Activated T-cell treated with anti-CD3 and anti-CD28 coated beads for 24 hours (primary cell): ENCODE data around the gene GTPBP6.
"Not testable (repeated sequence)": the region's sequence is repeated elsewhere in the genome, so short reads cannot be mapped to it uniquely, and the experiment has no call there.

Experiments
- DNase-seq: peaks from one replicate; pipeline ENCODE4 v3.0.0-alpha.2; 2020; ENCODE audit warnings: low read depth

The GTPBP6 gene

DNA sequence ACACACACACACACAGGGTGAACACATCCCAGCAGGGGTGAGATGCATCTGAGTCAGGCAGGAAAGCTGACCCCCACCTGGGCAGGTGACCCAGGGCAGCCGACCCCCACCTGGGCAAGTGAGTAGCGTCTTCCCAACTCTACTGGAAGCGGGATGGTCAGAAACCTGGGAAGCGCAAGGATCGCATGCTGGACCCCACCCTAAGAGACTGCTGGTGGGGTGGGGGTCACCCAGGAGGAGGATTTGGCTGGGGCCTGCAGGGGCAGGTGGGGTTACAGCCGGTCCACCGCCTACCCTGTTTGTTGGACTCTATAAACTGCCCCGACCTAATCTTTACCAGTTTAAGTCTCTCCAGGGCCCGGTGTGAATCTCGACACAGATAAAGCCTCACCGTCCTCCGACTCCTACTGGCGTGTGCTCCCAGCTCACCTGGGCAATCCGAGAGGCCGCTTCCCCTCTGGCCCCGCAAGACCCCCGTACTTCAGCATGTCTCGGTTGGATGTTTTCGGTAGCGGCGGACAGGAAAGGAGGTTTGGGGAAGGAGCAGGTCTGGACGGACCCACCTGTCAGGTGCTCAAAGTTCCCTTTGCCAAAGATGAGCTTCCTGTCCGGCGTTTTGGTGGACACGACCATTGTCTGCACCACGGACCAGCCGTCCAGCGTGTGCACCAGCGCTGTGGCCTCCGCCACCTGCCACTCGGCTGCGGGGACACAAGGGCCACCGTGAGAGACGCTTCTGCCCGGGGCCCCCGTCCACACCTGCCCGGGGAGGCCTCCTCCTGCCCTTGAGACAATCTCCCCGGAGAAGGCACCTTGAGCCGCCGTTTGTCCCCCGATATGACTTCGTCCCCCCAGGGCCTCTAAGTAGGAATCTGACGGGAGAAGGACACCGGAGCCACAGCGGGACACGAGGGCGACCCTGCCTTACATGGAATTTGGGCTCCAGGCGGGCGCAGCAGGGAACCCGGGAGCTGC, 2.0 kb downstream of the GTPBP6 start:
- no peak for DNase-seq

DNA sequence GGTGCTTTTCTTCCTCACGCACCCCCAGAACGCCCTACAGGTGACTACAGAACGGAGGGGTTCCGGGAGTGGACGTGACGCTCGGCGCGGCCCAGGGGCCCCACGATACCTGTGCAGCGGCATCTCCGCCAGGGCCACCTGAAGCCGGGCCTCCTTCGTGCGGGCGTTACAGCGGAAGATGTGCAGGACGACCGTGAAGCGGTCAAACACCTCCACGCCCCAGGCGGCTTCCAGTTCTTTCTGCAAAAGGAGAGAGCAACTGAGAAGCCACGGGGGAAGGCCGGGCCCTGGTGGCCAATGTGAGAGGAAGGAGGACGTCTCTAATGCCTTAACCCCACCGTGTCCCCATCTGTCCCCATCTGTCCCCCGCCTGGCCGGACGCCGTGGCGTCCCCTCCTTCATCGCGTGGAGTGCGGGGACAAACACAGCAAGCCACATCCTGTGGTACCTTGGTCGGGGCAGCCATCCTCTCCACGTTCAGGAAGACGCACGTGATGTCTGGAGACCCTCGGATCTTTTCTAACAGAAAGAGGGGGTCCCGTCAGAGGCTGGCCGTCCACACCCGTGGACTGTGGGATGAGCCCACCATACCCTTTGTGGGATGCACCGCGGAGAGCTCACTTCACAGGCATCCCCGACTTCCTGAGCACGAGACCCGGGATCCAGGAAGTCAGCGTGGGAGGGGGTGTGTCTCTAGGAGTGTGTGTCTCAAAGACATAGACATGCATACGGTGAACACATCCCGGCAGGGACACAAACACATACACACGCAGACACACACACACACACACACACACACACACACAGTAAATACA, 3.6 kb downstream of the GTPBP6 start:
- no peak for DNase-seq

DNA sequence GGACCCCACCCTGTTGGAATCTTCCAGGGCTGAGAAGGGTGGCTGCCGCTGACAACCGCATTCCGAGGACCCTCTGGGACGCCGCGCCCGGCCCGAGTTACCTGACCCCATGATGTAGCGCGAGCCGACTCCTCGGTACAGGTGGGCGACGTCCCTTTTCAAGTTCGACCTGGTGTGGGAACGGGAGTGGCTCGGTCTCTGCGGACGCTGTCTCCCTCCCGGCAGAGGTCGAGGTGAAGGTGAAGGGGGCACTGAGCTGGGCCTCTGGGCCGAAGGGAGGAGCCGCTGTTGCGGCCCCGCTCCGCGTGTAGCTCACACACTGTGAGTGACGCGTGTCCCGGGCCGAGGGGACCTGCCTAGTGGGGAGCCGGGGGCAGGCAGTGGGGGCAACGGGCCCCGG, 4.5 kb downstream of the GTPBP6 start:
- no peak for DNase-seq

DNA sequence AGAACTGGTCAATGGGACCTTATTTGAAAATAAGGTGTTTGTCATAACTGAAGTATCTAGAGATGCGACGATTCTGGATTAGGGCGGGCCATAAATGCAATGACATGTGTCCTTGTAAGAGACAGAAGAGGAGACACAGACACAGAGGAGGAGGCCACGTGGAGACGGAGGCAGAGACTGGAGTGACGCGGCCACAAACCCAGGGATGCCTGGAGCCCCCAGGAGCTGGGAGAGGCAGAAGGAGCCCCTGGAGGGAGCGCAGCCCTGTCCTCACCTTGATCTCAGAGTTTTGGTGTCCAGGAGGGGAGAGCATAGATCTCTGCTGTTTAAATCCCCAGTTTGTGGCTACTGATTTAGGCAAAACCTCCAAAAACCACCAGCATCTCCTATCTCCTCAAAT, 5.0 kb downstream of the GTPBP6 start:
- no peak for DNase-seq

DNA sequence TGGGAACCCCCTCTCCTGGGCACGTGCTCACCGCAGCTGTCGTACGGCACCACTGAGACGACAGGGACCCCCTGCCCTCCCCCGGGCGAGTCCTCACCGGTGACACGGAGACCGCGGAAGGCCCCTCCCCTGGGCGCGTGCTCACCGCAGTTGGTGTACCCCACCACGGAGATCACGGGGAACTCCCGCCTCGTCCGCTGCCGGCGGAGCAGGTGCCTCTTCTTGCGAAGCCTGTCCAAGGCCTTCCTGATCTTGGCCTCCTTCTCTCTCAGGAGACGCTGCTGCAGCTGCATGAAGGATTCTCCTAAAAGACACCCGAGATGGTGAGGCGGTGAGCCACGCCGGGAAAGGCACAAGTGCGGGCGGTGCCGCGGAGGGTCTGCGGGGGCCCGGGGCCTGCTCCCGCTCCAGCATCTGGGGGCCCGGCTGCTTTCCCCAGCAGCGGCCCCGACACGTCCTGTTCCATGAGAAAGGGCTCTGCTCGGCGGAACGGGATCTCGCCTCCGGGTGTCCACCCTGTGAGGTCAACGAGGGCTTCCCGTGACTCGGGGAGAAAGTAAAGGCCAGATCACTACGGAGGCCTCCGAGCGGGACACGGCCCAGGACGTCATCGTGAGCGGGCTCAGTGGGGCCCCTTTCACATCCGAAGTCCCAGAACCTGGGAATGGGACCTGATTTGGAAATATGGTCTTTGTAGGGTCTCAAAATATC, 5.8 kb downstream of the GTPBP6 start:
- no peak for DNase-seq

DNA sequence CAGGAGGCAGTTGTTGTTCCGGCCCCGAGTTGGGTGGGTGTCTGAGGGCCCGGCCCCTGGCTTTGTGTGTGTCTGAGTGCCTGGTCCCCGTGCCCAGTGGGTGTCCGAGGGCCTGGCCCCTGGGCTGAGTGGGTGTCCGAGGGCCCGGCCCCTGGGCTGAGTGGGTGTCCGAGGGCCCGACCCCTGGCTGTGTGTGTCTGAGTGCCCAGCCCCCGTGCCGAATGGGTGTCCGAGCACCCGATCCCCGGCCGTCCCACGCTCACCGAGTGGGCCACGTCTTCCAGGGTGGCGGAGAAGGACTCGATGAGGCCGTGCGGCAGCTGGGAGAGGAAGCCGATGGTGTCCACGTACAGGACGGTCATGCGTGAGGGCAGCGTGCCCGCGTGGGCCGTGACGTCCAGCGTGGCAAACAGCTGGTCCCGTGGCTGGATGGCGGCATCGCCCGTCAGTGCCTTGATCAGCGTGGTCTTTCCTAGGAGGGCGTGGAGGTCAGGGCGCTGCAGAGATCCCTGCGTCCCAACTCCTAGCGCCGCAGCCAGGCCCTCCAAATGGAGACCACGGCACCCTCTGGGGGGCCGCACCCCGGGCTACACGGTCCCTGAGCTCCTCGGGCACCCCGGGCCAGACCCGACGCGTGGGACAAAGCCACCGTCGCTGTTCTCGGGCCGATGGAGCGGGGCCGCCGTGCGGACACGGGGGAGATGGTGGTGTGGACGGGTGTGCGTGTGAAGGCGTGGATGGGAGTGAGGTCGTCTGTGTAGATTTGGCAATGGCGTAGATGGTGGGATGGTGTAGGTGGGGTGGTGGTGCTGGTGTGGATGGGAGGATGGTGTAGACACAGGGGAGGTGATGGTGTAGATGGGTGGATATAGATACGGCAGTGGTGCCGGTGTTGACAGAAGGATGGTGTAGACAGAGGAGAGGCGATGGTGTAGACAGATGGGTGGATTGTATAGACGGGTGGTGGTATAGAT, 7.2 kb downstream of the GTPBP6 start:
- DNase-seq: no peak

DNA sequence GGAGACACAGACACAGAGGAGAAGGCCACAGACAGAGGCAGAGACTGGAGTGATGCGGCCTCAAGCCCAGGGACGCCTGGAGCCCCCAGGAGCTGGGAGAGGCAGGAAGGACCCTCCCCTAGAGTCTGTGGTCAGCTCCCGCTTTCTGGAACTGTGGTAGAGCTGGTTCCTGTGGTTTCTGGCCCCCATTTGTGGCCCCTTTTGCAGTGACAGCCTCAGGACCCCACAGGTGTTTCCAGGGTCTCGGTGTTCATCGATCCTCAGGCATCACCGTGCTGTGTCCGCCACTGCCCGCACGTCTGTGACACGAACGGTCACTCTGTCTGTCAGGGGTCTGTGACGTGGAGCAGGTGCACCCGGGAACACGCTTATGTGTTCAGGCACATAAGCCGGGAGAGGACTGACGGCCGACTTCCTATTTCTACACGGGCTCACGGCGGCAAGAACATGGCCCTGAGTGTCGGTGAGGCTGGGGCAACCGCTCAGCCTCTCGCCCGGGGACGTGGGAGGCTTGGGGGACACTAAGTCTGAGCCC, 7.9 kb downstream of the GTPBP6 start:
- no peak for DNase-seq

DNA sequence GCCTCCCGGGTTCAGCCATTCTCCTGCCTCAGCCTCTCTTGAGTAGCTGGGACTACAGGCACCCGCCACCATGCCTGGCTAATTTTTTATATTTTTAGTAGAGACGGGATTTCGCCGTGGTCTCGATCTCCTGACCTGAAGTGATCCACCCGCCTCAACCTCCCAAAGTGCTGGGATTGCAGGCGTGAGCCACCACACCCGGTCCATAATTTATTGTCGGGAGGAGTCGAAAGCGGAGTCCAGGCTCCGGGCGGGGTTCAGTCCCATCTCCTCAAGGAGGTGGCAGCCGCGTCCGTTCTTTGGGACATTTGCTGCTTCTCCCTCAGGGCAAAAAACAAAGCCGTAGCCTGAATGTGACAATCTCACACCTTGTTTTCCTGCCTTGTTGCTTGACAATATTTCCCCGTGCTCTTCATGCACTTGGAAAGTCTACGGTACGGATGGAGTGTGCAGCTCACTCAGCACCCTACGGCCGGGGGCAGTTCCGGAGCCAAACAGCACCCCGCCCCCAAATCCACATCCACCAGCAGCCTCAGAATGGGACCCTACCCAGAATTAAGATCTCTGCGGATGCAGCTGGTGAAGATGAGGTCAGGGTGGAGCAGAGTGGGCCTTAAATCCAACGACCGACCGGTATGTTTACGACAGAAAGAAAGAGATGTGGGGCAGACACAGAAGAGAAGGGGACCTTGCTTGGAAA, 9.6 kb downstream of the GTPBP6 start:
- DNase-seq: no peak

DNA sequence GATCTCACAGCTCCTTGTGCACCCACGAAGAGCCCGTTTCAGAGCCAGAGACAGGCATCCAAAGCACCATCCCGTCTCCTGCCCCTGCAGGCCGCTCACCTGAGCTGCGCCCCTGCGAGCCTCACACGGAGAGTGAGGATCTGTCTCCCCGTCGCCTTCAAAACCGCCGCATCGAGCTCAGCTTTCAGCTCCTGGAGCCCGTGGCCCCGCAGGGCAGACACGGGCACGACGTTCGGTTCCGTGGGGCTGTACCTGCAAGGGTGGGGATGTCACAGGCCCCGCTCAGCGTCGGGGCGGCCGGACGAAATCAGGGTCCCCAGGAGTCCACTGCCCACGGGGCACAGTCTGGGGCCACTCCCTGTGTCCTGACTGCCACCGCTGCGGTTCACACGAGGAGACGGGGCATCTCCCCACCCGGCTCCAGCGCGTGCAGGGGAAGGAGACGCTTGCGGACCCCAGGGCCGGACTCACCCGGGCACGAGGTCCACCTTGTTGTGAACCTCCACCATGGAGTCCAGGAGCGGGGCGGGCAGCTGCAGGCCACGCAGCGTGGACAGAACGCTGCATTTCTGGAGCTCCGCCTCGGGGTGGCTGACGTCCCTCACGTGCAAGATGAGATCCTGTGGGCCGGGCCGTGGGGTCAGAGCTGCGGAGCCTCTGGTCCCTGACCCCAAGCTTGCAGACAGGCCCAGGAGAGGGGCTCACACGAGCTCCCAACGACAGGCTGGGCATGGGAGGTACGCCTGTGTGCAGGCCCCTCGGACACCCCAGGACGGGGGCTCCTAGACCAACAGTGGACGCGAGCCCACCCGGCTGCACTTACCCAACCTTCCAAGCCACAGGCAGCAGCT, 11.1 kb downstream of the GTPBP6 start:
- DNase-seq: no peak

DNA sequence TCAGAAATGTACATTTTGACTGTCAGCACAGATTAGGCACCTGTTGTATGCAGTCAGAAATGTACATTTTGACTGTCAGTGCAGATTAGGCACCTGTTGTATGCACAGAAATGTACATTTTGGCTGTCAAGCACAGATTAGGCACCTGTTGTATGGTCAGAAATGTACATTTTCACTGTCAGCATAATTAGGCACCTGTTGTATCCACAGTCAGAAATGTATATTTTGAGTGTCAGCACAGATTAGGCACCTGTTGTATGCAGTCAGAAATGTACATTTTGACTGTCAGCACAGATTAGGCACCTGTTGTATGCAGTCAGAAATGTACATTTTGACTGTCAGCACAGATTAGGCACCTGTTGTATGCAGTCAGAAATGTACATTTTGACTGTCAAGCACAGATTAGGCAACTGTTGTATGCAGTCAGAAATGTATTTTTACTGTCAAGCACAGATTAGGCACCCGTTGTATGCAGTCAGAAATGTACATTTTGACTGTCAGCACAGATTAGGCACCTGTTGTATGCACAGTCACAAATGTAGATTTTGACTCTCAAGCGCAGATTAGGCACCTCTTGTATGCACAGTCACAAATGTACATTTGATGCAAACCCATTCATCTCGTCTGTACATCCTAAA, 11.9 kb downstream of the GTPBP6 start:
- DNase-seq: not testable (repeated sequence)

DNA sequence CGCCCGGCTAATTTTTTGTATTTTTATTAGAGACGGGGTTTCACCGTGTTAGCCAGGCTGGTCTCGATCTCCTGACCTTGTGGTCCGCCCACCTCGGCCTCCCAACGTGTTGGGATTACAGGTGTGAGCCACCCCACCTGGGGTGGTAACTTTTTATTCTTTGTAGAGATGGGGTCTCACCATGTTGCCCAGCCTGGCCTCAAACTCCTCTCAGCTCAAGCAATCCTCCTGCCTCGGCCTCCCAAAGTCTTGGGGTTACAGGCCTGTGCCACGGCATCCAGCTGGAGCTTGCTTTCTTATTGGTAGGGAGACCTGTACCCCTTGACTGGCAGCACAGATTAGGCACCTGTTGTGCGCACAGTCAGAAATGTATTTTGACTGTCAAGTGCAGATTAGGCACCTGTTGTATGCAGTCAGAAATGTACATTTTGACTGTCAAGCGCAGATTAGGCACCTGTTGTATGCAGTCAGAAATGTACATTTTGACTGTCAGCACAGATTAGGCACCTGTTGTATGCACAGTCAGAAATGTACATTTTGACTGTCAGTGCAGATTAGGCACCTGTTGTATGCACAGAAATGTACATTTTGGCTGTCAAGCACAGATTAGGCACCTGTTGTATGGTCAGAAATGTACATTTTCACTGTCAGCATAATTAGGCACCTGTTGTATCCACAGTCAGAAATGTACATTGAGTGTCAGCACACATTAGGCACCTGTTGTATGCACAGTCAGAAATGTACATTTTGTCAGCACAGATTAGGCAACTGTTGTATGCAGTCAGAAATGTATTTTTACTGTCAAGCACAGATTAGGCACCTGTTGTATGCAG, 12.6 kb downstream of the GTPBP6 start:
- not testable (repeated sequence) for DNase-seq

DNA sequence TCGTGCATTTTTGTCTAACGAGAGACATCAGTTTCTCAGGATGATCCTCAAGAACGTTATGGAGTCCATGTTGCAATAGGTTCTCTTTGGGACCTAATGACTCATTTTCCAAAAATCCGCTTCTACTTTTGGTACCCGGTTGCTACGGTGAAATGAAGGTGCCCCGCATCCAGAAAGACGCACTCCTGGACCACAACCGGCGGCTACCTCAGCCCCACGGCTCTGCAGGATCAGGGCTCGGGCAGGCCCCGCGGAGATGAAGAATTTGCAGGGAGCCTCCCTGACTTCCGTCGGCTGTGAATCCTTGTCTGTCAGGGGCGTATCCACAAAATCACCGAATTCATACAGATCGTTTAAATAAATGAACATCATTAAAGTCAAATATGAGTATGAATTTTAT, 15.6 kb downstream of the GTPBP6 start:
- DNase-seq: no peak

DNA sequence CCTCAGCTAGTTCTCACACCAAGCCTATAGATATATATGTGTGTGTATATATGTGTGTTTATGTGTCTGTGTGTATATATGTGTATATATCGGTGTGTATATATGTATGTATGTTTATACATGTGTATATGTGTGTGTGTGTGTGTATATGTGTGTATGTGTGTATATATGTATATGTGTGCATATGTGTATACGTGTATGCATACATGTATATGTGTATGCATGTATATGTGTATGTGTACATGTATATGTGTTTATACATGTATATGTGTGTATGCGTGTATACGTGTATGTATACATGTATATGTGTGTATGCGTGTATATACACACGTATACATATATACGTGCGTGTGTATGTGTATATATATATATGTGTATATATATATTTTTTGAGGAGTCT, 18.3 kb downstream of the GTPBP6 start:
- no peak for DNase-seq

DNA sequence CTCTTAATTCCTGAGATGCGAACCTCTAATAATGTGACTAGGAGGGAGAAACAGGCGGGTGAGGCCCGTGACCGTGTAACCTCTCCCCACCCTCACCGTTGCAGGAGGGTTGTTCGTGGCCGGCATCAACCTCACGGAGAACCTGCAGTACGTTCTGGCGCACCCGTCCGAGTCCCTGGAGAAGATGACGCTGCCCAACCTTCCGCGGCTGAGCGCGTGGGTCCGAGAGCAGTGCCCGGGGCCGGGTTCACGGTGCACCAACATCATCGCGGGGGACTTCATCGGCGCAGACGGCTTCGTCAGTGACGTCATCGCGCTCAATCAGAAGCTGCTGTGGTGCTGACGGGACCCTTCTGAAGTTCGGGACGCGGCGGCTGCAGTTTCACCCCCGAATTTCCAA, 19.6 kb downstream of the GTPBP6 start:
- no peak for DNase-seq

DNA sequence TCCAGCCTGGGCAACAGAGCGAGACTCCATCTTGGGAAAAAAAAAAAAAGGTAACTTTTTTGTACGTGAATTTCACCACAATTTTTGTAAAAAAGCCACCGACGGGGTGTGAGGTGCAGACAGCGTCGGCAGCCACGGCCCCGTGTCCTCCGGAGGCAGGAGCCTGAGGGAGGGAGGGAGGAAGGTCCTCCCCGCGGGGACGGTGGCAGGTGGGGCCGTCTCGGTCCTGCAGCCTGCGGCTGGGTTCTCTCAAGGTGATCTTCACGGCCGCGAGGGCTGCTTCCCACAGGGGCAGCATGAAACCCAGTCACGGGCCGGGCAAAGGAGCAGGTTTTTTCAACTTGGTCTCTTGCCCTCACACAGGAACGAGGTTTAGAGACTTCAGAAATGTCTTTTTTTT, 23.5 kb downstream of the GTPBP6 start:
- no peak for DNase-seq

DNA sequence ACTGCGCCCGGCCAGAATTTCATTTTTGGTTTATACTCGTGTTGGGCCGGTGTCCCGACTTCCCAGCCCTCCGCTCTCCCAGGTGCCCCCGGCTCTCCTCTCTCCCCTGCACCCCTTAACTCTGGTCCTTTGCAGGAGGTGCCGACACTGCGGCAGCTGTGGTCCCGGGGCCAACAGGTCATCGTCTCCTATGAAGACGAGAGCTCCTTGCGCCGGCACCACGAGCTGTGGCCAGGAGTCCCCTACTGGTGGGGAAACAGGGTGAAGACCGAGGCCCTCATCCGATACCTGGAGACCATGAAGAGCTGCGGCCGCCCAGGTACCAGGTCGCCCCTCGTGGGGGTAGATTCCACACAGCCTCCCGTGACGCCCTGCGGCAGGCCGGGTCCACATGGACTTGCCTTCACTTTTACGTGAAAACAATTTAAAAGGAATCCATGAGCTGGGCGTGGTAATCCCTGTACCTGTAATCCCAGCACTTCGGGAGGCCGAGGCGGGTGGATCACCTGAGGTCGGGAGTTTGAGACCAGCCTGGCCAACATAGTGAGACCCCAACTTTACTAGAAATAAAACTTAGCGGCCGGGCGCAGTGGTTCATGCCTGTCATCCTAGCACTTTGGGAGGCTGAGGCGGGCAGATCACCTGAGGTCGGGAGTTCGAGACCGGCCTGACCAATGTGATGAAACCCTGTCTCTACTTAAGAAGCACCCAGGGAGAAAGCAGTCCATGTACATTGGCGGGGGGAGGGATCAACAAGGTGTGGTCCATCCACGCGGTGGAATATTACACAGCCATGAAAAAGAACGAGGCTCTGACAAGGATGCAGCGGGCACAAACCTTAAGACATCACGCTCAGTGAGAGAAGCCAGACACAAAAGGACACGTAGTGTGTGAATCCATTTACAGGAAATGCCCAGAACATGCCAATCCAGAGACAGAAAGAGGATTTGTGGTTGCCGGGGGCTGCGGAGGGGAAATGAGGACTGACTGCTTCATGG, 25.4 kb downstream of the GTPBP6 start:
- no peak for DNase-seq

DNA sequence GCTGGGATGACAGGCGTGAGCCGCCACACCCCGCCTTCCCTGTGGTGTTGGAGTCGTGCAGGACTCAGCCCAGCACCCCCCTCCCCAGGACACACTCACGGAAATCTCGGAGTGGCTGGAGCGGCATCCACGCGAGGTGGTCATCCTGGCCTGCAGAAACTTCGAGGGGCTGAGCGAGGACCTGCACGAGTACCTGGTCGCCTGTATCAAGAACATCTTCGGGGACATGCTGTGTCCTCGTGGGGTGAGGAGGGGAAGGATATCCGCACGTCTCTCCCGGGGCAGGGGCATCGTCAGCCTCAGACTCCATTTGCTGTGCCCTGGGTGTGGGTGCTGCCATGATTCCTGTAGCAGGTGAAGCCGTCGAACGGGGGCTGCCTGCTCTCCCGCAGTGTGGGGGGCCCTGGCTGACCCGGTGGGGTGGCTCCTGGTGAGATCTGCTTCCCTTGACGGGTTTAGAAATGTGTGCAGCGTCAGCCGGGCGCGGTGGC, 27.1 kb downstream of the GTPBP6 start:
- DNase-seq: no peak
